ENCODE data around the gene APLP1.

The APLP1 gene

DNA sequence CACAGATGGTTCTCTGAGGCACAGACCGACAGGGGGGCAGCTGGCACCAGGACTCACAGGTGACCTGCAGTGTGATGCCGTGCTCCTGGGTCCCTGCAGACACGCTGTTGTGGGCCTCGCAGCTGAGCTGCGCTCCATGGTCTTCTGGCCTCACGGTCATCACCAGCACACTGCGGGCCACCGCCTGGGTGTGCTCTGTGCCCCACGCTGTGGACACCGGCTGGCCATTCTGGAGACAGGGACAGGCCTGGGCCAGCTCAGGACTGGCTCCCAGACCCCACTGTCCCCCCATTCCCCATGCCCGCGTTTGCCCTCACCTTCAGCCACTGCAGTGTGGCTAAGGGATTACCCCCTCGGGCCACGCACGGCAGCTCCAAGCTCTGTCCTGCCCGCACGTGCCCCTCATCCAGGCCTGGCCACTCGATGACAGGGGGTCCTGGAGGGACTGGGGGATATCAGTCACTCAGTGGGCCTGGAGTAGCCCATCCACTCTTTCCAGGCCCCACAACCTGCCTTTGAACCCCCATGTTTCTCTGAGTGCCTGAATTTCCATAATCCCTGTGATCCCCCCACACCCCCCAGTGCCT is 19.4 kb upstream of the APLP1 start:
- Histone ChIP-seq H3K27ac (no peak overlapping the region), H3K9me3 (no peaks in the 10 kb centered on the region), H3K36me3 (no peaks in the 10 kb centered on the region), H3K4me3 (ENCODE audit: low read depth in 1 of 2, low read length in 1 of 2) (no peak overlapping the region), H3K27me3 (peaks cover 99% of the 10 kb centered on the region), H3K4me1 (ENCODE audit: control insufficient read depth in 1 of 2, insufficient read depth in 1 of 2, low read depth in 1 of 2, low read length in 1 of 2) (peaks cover 8 to 10% of the 10 kb centered on the region in 2 experiments)
- TF ChIP-seq, protein P1, sequence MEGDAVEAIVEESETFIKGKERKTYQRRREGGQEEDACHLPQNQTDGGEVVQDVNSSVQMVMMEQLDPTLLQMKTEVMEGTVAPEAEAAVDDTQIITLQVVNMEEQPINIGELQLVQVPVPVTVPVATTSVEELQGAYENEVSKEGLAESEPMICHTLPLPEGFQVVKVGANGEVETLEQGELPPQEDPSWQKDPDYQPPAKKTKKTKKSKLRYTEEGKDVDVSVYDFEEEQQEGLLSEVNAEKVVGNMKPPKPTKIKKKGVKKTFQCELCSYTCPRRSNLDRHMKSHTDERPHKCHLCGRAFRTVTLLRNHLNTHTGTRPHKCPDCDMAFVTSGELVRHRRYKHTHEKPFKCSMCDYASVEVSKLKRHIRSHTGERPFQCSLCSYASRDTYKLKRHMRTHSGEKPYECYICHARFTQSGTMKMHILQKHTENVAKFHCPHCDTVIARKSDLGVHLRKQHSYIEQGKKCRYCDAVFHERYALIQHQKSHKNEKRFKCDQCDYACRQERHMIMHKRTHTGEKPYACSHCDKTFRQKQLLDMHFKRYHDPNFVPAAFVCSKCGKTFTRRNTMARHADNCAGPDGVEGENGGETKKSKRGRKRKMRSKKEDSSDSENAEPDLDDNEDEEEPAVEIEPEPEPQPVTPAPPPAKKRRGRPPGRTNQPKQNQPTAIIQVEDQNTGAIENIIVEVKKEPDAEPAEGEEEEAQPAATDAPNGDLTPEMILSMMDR (IDR thresholded peaks at IDR 0.05), result no peak

DNA sequence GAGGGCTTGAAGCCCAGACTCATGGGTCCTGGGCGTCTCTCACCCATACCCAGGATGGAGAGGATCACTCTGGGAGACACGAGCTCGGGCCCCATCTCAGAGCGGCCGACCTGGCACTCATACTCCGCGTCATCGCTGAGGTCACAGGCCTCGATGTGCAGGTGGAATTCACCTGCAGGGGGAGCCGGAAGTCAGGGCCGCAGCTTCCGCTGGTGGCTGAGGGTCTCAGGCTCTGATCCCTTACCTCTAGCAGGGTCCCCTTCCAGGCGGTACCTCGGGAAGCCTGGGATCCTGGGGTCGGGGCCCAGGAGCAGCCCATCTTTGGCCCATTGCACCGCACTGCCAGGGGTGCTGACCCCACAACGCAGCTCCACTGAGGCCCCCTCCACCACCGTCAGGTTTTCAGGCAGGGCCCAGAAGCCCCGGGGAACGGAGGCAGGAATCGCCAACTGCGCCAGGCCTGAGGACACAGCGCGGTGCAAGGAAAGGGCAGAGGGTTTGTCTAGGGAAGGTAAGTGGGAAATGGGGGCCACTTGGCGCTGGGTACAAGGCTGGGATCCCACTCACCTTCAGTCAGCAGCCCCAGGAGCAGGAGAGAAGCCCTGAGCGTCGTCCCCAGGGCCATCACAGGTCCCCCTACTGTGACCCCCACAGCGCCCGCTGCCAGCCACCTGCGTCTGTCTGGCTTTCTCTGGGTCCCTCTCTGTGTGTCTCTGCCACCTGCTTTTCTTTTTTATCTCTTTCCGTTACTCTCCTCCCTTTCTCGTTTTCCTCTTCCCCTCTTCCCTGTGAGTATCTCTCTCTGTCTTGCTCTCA is 17.0 kb upstream of the APLP1 start:
- Histone ChIP-seq H3K27ac (no peak overlapping the region), H3K36me3 (no peaks in the 10 kb centered on the region), H3K27me3 (peaks cover 99% of the 10 kb centered on the region), H3K9me3 (no peaks in the 10 kb centered on the region), H3K4me1 (ENCODE audit: control insufficient read depth in 1 of 2, insufficient read depth in 1 of 2, low read depth in 1 of 2, low read length in 1 of 2) (no peaks in the 10 kb centered on the region), H3K4me3 (ENCODE audit: low read depth in 1 of 2, low read length in 1 of 2) (no peak overlapping the region)
- TF ChIP-seq, protein P1 (IDR thresholded peaks at IDR 0.05), result no peak

DNA sequence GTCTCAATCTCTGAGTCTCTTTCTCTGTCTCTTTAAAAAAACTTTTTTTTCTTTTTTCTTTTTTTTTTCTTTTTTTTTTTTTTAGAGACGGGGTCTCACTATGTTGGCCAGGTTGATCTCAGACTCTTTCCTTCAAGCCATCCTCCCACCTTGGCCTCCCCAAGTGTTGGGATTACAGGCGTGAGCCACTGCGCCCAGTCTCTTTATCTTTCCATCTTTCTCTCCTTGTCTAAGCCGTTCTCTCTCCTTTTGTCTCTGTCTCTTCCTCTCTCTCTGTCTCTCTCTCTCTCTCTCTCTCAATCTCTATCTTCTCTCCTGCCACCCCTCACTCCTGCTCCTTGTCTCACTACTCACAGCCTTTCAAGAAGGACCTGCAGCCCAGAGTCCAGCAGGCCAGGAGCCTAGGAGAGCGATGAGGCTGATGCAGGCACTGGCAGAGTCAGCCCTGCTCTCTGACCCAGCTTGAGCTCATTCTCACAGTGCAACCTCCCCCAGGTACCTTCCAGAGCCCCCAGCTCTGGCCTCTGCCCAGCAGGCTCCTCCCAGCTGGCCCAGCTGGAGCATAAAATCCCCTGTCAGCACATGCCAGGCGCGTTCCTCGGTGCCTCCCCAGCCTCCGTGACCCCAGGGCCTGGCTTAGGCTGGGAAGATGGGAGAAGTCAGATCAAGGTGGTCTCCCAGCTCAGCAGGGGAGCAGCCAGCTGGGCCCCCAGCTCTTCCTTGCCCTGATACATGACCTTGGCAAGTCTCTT is 16.2 kb upstream of the APLP1 start, which contains the start of gene NPHS1:
TSS of gene NPHS1 (minus strand) at position 476 of the 752 bp plus-strand sequence. CDS start 667 bp downstream, outside the sequence.
- TF ChIP-seq, protein P1 (IDR thresholded peaks at IDR 0.05), result no peak
- peaks cover 3 to 4% of the 10 kb centered on the region in 2 experiments for H3K4me1 ChIP-seq (ENCODE audit: control insufficient read depth in 1 of 2, insufficient read depth in 1 of 2, low read depth in 1 of 2, low read length in 1 of 2)
- no peak within 1 kb of the TSS for H3K27ac ChIP-seq
- H3K4me3 ChIP-seq (ENCODE audit: low read depth in 1 of 2, low read length in 1 of 2), result no peak within 1 kb of the TSS
- no peaks in the 10 kb centered on the region for H3K9me3 ChIP-seq
- peaks cover 100% of the 10 kb centered on the region for H3K27me3 ChIP-seq
- no peaks in the 10 kb centered on the region for H3K36me3 ChIP-seq

DNA sequence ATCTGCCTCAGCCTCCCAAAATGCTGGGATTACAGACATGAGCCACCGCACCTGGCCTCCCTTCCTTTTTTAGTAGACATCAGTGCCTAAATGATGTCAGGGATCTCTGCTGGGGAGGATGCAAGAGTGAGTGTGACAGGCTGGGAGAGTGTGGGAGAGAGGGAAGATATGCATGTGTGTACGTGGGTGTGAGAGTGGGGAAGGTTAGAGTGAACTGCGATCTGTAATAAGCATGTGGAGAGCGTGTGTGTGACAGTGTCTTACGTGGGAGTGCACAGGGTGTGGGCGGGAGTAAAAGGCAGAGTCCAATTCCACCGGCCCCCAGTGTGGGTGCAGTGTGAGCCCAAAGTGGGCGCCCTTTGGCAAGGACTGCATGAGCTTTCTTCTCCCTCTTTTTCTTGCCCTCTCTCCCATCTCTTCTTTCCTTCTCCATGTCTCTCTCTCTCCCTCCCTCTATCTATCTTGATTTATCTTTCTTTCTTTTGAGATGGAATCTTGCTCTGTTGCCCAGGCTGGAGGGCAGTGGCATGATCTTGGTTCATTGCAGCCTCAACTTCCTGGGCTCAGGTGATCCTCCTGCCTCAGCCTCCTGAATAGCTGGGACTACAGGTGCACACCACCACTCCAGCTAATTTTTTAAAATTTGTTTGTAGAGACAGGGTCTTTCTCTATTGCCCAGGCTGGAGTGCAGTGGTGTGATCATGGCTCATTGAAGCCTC is 15.2 kb upstream of the APLP1 start:
- Histone ChIP-seq H3K27me3 (peaks cover 100% of the 10 kb centered on the region), H3K4me1 (ENCODE audit: control insufficient read depth in 1 of 2, insufficient read depth in 1 of 2, low read depth in 1 of 2, low read length in 1 of 2) (peaks cover 3 to 4% of the 10 kb centered on the region in 2 experiments), H3K36me3 (no peaks in the 10 kb centered on the region), H3K9me3 (no peaks in the 10 kb centered on the region), H3K27ac (no peak overlapping the region), H3K4me3 (ENCODE audit: low read depth in 1 of 2, low read length in 1 of 2) (no peak overlapping the region)
- TF ChIP-seq, protein P1 (IDR thresholded peaks at IDR 0.05), result no peak

DNA sequence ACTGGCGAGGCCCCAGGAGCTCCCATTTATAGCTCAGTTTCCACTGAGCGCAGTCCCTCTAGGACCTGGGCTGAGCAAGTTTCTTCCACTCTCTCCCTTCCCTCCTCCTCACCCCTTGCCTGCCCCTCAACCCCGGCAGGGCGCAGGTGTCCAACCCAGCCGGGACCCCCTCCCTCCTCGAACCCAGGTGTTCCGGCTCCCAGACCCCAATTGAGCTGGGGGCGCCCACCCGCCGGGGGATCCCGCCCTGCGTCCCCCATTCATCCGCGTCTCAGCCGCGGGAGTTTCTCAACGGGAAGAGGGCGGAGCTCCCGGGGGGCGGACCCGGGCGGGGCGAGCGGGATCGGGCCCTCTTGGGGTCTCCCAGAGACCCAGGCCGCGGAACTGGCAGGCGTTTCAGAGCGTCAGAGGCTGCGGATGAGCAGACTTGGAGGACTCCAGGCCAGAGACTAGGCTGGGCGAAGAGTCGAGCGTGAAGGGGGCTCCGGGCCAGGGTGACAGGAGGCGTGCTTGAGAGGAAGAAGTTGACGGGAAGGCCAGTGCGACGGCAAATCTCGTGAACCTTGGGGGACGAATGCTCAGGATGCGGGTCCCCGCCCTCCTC is 11.7 kb upstream of the APLP1 start, which contains the start of gene KIRREL2:
TSS of gene KIRREL2 (plus strand) at position 366 of the 604 bp plus-strand sequence. CDS start at position 575, 209 bp downstream.
- Histone ChIP-seq H3K9me3 (no peaks in the 10 kb centered on the region), H3K4me1 (ENCODE audit: control insufficient read depth in 1 of 2, insufficient read depth in 1 of 2, low read depth in 1 of 2, low read length in 1 of 2) (peaks cover 3 to 4% of the 10 kb centered on the region in 2 experiments), H3K27me3 (peaks cover 100% of the 10 kb centered on the region), H3K4me3 (ENCODE audit: low read depth in 1 of 2, low read length in 1 of 2) (peak within 1 kb of the TSS; percentile 61 to 67), H3K36me3 (no peaks in the 10 kb centered on the region), H3K27ac (no peak within 1 kb of the TSS)
- TF ChIP-seq, protein P1 (IDR thresholded peaks at IDR 0.05), result no peak
